VCaP (cell line): ENCODE data around the gene RESP18.

ENCODE experiments used
- H3K27ac ChIP-seq: fragments of 450-650 bp; 2 replicates; pipeline ENCODE4 v1.5.1; 2017
- TF ChIP-seq, protein P1 (sequence below): fragments of 450-650 bp; conservative IDR thresholded peaks from 2 replicates; pipeline ENCODE4 v1.5.1; 2017; ENCODE audit warnings: mild to moderate bottlenecking, moderate library complexity

Gene RESP18

DNA sequence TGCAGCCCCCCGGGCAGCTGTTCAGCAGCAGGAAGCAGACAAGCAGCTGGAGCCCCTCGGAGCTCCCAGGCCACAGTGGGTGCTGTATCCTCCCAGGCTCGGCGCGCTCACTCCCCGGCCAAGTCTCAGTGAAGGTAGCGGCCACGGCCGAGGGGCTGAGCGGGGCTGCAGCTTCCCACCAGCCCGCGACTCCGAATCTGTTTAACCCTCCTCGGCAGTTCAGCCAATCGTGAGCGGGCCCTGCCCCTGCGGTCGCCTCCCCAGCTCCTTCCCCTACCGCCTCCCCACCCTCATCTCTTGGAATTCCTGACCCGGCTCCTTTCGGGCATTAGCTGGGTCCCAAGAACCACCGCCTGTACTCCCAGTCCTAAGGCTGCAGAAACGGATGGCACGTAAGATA is at the start of gene RESP18:
TSS of gene RESP18 (minus strand) at position 203 of the 400 bp plus-strand sequence.
- TF ChIP-seq, protein P1, sequence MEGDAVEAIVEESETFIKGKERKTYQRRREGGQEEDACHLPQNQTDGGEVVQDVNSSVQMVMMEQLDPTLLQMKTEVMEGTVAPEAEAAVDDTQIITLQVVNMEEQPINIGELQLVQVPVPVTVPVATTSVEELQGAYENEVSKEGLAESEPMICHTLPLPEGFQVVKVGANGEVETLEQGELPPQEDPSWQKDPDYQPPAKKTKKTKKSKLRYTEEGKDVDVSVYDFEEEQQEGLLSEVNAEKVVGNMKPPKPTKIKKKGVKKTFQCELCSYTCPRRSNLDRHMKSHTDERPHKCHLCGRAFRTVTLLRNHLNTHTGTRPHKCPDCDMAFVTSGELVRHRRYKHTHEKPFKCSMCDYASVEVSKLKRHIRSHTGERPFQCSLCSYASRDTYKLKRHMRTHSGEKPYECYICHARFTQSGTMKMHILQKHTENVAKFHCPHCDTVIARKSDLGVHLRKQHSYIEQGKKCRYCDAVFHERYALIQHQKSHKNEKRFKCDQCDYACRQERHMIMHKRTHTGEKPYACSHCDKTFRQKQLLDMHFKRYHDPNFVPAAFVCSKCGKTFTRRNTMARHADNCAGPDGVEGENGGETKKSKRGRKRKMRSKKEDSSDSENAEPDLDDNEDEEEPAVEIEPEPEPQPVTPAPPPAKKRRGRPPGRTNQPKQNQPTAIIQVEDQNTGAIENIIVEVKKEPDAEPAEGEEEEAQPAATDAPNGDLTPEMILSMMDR, result no peak

DNA sequence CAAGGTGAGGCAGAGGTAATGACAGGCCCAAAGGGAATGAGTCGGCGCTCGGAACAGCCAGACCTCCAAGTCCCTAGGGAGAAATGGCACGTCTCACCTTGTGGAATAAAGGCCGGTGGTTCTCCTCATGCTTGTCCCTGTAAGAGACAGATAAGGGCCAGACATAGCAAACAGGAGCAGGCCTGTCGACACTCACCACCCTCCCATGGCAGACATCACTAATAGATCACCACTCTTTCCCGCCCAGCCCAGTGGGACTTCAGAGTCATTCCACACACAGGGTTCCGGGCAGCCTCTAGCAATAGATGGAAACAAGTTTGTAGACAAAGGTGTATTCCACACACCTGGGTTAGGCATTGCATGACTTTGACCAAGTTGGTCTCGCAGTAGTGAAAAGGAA is 48.9 kb upstream of the RESP18 start:
- H3K27ac ChIP-seq, result no peak overlapping the region
- TF ChIP-seq, protein P1, result no peak

More for the DNA sequence above, at the start of gene RESP18:
- no peak within 1 kb of the TSS for H3K27ac ChIP-seq

DNA sequence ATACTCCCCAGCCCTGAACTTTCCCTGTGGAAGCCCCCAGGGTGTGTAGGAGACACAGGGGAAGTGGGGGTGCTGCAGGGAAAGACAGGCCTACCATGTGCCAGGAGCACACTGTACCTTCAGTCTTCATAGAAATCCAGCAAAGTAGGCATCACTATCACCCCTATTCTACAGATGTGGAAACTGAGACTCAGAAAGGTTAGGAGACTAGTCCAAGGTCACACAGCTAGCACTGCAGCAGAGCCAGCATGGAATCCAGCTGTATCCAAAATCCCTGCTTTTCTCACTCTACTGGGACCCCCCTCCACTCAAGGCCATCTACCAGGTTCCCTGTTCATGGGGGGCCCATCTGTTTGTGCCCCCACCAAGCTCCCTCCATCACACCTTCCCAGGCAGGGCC is 48.4 kb upstream of the RESP18 start:
- no peak overlapping the region for H3K27ac ChIP-seq

DNA sequence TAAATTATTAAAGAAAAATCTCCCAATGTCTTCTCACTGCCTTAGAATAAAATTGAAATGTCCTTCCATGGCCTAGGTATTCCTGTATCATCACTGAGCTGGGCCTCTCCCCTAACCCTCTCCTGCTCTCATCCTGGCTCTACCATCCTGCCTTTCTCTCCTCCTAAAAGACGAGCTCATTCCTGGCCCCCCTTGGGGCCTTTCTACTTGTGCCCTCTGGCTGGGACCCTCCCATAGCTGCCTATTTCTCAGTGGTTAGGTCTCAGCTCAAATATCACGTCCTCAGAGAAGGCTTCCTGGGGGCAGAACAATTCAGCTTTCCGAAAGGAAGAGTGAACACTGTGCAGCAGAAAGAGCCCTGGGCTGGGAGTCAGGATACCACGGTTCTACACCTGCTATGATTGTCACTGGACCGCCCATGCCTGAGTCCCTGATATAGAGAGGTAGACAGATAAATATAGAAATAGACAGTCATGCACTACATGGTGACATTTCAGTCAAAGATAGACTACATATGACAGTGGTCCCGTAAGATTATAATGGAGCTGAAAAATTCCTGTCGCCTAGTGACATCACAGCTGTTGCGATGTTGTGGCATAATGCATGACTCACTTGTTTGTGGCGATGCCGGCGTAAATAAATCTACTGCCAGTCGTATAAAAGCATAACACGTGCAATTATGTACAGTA is 45.8 kb upstream of the RESP18 start:
- TF ChIP-seq, protein P1, result no peak

More for the DNA sequence above, 48.4 kb upstream of the RESP18 start:
- TF ChIP-seq, protein P1, result no peak

DNA sequence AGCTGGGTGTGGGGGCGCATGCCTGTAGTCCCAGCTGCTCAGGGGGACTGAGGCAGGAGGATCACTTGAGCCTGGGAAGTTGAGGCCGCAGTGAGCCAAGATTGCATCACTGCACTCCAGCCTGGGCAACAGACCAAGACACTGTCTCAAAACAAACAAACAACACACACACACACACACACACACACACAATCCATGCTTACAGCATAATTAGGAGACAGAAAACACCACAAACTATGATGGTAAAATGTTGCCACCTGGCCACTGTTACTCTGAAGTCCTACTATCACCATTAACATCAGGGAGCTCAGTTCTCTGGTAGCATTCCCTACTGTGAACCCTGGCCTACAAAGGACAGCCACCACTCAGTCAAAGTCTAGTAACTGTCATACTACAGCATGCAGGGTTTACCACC is 36.9 kb upstream of the RESP18 start:
- H3K27ac ChIP-seq, result peak overlapping the region; percentile 69
- TF ChIP-seq, protein P1, result no peak

More for the DNA sequence above, 45.8 kb upstream of the RESP18 start:
- no peak overlapping the region for H3K27ac ChIP-seq

DNA sequence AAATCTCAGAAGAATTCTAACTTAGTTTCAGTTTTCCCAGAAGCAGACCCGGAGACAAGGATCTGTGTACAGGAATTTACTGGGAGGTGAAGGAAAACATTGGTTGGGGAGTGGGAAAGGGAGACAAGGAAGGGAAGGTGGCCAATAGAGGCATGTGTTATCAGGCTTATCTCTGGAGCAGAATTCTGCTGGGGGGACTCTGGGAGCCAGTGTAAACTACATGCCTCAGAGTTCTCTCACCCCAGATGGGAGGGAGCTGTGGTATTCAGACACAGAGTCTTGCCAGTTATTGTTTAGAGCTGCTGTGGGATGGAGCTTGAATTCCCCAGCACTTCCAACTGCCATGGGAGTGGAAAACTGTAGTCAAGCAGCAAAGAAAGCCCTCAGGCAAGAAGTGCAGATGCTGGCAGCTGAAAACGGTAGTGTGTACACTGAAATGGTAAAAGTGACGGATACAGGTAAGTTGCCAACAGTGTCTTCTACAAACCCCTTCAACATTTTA is 36.2 kb upstream of the RESP18 start:
- H3K27ac ChIP-seq, result peak overlapping the region; percentile 69
- TF ChIP-seq, protein P1, result no peak

DNA sequence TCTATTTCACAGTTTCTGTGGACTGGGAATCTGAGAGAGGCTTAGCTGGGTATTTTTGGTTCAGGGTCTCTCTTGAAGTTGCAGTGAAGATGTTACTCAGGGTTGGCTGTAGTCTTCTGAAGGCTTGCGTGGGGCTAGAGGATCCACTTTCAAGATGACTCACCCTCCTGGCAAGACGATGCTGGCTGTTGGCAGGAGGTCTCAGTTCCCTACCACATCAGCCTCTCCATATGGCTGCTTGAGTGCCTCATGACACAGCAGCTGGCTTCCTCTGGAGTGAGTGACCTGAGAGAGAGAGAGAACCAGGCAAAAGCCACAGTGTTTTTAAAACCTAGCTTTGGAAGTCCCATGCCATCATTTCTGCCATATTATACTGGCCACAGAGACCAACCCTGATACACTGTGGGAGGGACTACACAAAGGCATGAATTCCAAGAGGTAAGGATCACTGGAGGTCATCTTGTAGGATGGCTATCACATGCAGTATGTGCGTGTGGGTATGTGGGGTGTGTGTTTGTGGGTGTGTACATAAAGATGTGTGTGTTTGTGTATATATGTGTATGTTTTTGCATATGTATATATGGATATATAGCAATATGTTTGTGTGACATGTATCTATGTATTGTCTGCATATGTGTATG is 30.1 kb upstream of the RESP18 start:
- TF ChIP-seq, protein P1, result no peak
- H3K27ac ChIP-seq, result no peak overlapping the region
